GM13976 (cell line): ENCODE results near the gene CALML5.

Experiments used
- DNase-seq: peaks from one replicate; pipeline ENCODE4 v3.0.0; 2012; ENCODE audit warnings: low spot score
- CTCF ChIP-seq: IDR thresholded peaks from 2 replicates; pipeline ENCODE4 v1.5.1; 2012; ENCODE audit warnings: borderline replicate concordance, mild to moderate bottlenecking; ENCODE audit not compliant: insufficient read depth; ENCODE audit errors: extremely low read depth, missing control alignments, control extremely low read depth
- in situ Hi-C: fragments of 300-500 bp; cut with MboI; formaldehyde crosslinking; loops from one replicate; pipeline ENCODE4 v1.12.0; 2022; ENCODE audit warnings: low sequenced_read_pairs, mixed read lengths, inconsistent platforms; ENCODE audit not compliant: unreplicated experiment

Gene CALML5

GRCh38 chr10:5538892-5539651 lies 39.7 kb upstream of the CALML5 start:
- no peak for TF ChIP-seq CTCF
- in situ Hi-C loops = no loop called here

DNA sequence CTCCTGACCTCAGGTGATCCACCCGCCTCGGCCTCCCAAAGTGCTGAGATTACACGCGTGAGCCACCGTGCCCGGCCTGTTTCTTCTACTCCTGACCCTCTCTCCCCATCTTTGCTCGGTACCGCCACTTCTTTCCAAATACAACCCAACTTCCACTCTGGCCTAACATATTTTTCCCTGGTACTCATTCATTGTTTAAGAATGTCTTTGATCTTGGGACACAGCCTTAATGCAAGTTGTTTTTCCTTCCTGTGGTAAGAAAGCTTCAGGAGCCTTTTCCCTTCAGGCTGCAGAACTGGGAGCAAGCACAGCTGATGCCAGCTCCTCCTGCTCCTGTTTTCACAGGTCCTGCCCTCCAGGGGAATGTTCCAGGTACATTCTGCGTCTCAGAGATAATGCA lies 39.1 kb upstream of the CALML5 start:
- in situ Hi-C loops = no loop called here
- DNase-seq = no peak
- no peak for TF ChIP-seq CTCF

More at GRCh38 chr10:5538892-5539651, 39.7 kb upstream of the CALML5 start:
- no peak for DNase-seq

- DNase-seq = no peak
- TF ChIP-seq CTCF = no peak
- in situ Hi-C loops = no loop called here
Observed at GRCh38 chr10:5537684-5538083, 38.3 kb upstream of the CALML5 start.

DNA sequence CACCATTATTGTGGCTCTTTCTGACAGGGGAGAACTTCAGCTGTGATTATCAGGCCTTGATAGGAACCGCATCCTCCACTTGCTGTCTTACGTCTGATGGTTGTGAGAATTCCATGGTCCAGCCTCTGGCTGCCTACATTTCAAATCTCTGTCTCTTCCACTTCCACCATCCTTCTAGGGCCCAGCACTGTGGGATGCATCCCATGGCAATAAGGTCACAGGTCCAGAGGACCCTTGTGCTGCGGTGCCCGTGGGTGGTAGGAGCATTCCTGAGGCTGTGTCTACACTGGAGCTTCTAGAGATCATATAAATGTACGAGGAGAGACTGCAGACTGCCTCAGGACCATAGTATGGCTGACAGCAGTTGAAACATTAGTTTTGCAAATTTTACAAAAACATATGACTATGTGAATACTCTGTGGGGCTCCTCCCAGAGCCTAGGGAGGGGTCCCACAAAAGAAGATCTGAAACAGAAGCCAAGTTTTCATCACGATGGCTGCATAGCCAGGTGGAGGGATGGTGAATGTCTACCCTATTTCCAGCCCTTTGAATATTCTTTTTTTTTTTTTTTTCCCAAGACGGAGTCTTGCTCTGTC lies 37.2 kb upstream of the CALML5 start:
- DNase-seq = no peak
- in situ Hi-C loops = no loop called here

GRCh38 chr10:5534880-5535856 lies 35.8 kb upstream of the CALML5 start:
- DNase-seq = no peak
- in situ Hi-C loops = no loop called here
- no peak for TF ChIP-seq CTCF

More for the DNA sequence above, 37.2 kb upstream of the CALML5 start:
- no peak for TF ChIP-seq CTCF
